ENCODE data around the gene FAM200A. TPM values are rescaled to one million over a fixed set of nuclear protein-coding genes. Genes with fewer than 3 reads are reported as not detected.
"Not testable (repeated sequence)": the region's sequence is repeated elsewhere in the genome, so short reads cannot be mapped to it uniquely, and the experiment has no call there.

Gene FAM200A
- total RNA-seq, 4 donors from 2014 or later: 4.3 to 8.8 (median 6.5) TPM

DNA sequence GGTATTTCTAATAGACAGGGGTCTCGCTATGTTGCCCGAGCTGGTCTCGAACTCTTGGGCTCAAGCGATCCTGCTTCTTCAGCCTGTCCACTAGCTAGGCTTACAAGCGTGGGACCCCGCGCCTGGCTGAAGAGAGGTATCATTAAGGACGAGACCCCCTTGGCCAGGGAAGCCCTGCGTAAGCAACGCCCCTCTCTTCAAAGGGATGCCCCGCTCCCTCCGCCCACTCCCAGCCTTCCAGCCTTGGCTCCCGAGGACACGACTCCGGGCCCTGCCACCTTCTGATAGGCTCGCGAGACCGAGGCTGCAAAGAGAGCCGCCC is 47.7 kb downstream of the FAM200A start:
- intact Hi-C loops (cut with DNase I; ENCODE audit: low total_unique reads): no loop called here
- DNase-seq (ENCODE audit: low spot score in 2 of 2): no peak

DNA sequence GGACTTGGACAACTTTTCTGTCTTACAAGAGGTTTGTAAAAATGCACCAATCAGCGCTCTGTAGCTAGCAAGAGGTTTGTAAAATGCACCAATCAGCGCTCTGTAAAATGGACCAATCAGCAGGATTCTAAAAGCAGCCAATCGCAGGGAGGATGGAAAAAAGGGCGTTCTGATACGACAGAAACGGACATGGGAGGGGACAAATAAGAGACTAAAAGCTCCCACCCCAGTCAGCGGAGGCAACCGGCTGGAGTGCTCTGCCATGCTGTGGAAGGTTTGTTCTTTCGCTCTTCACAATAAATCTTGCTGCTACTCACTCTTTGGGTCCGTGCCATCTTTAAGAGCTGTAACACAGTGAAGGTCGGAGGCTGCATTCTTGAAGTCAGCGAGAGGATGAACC is 50.7 kb downstream of the FAM200A start:
- DNase-seq (ENCODE audit: low spot score in 2 of 2); H3K4me3 ChIP-seq (ENCODE audit: low read depth, poor library complexity, severe bottlenecking); intact Hi-C loops (cut with DNase I; ENCODE audit: low total_unique reads): not testable (repeated sequence)
- 92 to 95% methylated on average over 12 of the region's 12 CpGs for WGBS, 2 donors

More for the DNA sequence above, 47.7 kb downstream of the FAM200A start:
- no peak for TF ChIP-seq POLR2A (IDR thresholded peaks at IDR 0.05)
- TF ChIP-seq, protein P1, sequence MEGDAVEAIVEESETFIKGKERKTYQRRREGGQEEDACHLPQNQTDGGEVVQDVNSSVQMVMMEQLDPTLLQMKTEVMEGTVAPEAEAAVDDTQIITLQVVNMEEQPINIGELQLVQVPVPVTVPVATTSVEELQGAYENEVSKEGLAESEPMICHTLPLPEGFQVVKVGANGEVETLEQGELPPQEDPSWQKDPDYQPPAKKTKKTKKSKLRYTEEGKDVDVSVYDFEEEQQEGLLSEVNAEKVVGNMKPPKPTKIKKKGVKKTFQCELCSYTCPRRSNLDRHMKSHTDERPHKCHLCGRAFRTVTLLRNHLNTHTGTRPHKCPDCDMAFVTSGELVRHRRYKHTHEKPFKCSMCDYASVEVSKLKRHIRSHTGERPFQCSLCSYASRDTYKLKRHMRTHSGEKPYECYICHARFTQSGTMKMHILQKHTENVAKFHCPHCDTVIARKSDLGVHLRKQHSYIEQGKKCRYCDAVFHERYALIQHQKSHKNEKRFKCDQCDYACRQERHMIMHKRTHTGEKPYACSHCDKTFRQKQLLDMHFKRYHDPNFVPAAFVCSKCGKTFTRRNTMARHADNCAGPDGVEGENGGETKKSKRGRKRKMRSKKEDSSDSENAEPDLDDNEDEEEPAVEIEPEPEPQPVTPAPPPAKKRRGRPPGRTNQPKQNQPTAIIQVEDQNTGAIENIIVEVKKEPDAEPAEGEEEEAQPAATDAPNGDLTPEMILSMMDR (IDR thresholded peaks at IDR 0.05): no peak
- peak overlapping the region; percentile 64 for H3K4me3 ChIP-seq (ENCODE audit: low read depth, poor library complexity, severe bottlenecking)
- 9% methylated on average over 17 to 19 of the region's 19 CpGs for WGBS, 2 donors

DNA sequence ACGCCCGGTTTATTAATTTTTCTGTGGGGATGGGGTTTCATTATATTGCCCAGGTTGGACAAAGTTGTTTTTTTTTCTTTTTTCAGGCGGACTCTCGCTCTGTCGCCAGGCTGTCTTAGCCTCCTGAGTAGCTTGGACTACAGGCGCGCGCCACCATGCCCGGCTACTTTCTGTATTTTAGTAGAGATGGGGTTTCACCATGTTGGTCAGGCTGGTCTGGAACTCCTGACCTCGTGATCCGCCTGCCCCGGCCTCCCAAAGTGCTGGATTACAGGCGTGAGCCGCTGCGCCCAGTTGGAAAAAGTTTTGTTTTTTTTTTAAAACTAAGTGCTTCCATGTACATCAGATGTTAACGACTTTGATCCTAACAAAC is 51.3 kb downstream of the FAM200A start:
- peak overlapping the region; percentile 98 for H3K4me3 ChIP-seq (ENCODE audit: low read depth, poor library complexity, severe bottlenecking)
- intact Hi-C loops (cut with DNase I; ENCODE audit: low total_unique reads): no loop called here
- WGBS, 2 donors: 51 to 56% methylated on average over 16 of the region's 16 CpGs
- no peak for TF ChIP-seq POLR2A (IDR thresholded peaks at IDR 0.05)
- TF ChIP-seq, protein P1 (IDR thresholded peaks at IDR 0.05): no peak
- DNase-seq (ENCODE audit: low spot score in 2 of 2): no peak

DNA sequence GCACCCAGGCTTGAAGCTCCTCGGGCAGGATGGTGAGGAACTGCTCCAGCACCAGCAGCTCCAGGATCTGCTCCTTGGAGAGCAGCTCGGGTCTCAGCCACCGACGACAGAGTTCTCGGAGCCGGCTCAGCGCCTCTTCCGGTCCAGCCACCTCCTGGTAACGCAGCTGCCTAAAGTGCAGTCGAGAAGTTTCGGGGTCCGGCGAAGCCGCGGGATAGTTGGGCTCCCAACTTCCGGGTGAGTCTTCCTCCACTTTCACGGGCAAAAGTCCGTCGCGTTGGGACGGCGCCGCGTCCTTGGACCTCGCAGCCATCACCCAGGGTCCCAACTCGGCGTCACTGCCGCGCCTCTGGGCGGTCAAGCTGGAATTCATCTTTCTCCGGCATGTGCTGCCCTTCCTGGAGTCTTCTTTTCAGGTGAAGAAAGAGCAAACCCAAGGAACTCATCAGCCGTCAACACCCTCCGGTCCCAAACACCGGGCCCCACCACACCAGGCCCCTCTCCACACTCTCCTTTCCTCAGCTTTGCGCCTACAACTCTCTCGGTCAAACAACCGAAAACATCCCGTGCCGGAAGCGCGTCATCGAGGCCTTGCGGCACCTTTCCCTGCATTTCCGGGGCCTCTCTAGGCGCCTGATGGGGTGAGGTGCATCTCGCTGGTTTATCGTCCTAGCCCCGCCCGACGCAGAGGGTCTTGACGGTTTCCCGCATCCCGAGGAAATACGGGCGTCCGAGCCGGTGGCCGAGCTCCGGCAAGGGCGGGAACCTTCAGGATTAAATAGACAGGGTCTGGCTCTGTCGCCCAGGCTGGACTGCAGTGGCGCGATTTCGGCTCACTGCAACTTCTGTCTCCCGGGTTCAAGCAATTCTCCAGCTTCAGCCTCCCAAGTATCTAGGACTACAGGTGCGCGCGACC is 51.9 kb downstream of the FAM200A start, which contains the start of gene ZNF394:
TSS of gene ZNF394 (minus strand) at position 561 of the 916 bp plus-strand sequence. CDS start at position 373, 188 bp downstream.
- peak; percentile 90 to 98 for DNase-seq (ENCODE audit: low spot score in 2 of 2)
- 0 to 1% methylated on average over 51 to 57 of the region's 68 CpGs for WGBS, 2 donors
- intact Hi-C loops (cut with DNase I; ENCODE audit: low total_unique reads): no loop called here
- H3K4me3 ChIP-seq (ENCODE audit: low read depth, poor library complexity, severe bottlenecking): peak within 1 kb of the TSS; percentile 98
- peak in 1 of 2 donors; percentile 49 for TF ChIP-seq POLR2A (IDR thresholded peaks at IDR 0.05)
- TF ChIP-seq, protein P1 (IDR thresholded peaks at IDR 0.05): no peak

DNA sequence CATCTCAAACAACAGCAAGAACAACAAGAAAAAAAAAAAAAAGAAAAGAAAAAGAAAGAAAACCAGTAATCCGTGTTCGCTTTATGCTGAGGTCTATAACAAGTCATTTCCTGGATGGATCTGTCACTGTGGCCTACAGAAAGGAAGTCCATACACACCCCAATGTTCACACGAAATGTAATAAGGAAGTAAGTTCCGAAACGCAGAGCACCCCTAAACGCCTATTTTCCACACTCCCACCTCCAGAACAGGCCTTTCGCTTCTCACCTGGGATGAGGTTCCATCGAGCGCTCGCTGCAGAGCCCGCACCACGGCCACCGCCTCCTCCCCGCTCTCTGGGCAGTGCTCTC is 52.6 kb downstream of the FAM200A start:
- WGBS, 2 donors: 1 to 2% methylated on average over 13 to 14 of the region's 14 CpGs
- TF ChIP-seq, protein P1 (IDR thresholded peaks at IDR 0.05): no peak
- no peak for TF ChIP-seq POLR2A (IDR thresholded peaks at IDR 0.05)
- intact Hi-C loops (cut with DNase I; ENCODE audit: low total_unique reads): no loop called here
- no peak for DNase-seq (ENCODE audit: low spot score in 2 of 2)
- H3K4me3 ChIP-seq (ENCODE audit: low read depth, poor library complexity, severe bottlenecking): peak overlapping the region; percentile 98

DNA sequence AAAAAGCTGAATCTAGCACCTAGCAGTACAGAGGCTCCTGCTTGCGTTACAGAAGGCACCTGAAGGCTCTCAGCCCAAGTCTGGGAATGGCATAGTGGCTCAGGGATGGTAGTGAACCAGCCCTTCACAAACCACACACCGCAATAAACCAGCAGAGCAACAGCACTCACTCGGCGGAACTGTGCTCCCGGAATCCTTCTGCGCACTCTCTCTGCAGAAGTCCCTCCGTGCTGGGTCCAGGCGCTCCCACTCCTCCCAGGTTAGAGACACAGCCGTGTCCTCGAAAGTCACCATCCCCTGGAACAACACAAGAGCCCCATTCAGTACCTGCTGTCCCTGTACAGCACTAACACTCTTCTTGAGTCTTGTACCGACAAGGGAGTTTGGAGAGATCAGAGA is 53.4 kb downstream of the FAM200A start:
- DNase-seq (ENCODE audit: low spot score in 2 of 2): no peak
- peak overlapping the region; percentile 98 for H3K4me3 ChIP-seq (ENCODE audit: low read depth, poor library complexity, severe bottlenecking)
- 65 to 71% methylated on average over 11 of the region's 11 CpGs for WGBS, 2 donors
- TF ChIP-seq, protein P1 (IDR thresholded peaks at IDR 0.05): no peak
- no peak for TF ChIP-seq POLR2A (IDR thresholded peaks at IDR 0.05)
- intact Hi-C loops (cut with DNase I; ENCODE audit: low total_unique reads): no loop called here

Measured in lower leg skin (tissue), 4 donors.